ENCODE results near the gene PAQR9. TPM values are rescaled to one million over a fixed set of nuclear protein-coding genes. Genes with fewer than 3 reads are reported as not detected.

The PAQR9 gene
- total and polyA plus RNA-seq, 9 of the 15 experiments (the other 6 are each of a cell fraction or from before 2014, with no cell fraction given) = 0.04 to 0.58 (median 0.22) TPM

DNA sequence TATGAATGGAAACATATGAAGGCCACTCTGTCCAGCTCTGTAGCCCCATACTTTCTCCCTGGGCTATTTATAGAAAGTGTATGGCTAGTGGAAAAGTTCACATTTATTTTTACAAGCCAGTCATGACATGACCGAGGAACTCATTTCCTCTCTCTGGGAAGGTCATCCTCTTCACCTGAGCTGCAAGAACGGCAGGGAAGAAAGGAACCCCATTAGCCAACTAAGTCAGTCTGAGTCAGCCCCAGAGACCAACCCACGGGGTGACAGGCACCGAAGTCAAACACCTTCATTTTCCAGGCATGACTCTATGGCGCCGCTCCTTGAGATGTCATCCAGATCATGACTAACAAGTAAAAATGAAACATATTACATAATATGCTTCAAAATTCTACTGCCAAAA, 4.8 kb downstream of the PAQR9 start (continued):
- TF ChIP-seq, protein P1, sequence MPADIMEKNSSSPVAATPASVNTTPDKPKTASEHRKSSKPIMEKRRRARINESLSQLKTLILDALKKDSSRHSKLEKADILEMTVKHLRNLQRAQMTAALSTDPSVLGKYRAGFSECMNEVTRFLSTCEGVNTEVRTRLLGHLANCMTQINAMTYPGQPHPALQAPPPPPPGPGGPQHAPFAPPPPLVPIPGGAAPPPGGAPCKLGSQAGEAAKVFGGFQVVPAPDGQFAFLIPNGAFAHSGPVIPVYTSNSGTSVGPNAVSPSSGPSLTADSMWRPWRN (IDR thresholded peaks at IDR 0.05; ENCODE audit: low read depth) = no peak
- TF ChIP-seq ZNF274 (IDR thresholded peaks at IDR 0.05; ENCODE audit: borderline replicate concordance, low read depth, low read length) = no peak
- no peak for TF ChIP-seq BHLHE40 (IDR thresholded peaks at IDR 0.05; ENCODE audit: low read length)
- no peak for TF ChIP-seq ETV1 (tag; conservative IDR thresholded peaks at IDR 0.05; ENCODE audit: low read depth)
- no peak for TF ChIP-seq LEF1 (IDR thresholded peaks at IDR 0.05)
- TF ChIP-seq MEF2D (tag; conservative IDR thresholded peaks at IDR 0.05; ENCODE audit: low read depth) = peak; percentile 74
- TF ChIP-seq ZNF551 (CRISPR knock-in tag; IDR thresholded peaks at IDR 0.05) = no peak
- TF ChIP-seq, protein P2, sequence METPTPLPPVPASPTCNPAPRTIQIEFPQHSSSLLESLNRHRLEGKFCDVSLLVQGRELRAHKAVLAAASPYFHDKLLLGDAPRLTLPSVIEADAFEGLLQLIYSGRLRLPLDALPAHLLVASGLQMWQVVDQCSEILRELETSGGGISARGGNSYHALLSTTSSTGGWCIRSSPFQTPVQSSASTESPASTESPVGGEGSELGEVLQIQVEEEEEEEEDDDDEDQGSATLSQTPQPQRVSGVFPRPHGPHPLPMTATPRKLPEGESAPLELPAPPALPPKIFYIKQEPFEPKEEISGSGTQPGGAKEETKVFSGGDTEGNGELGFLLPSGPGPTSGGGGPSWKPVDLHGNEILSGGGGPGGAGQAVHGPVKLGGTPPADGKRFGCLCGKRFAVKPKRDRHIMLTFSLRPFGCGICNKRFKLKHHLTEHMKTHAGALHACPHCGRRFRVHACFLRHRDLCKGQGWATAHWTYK (CRISPR knock-in tag; IDR thresholded peaks at IDR 0.05) = no peak

DNA sequence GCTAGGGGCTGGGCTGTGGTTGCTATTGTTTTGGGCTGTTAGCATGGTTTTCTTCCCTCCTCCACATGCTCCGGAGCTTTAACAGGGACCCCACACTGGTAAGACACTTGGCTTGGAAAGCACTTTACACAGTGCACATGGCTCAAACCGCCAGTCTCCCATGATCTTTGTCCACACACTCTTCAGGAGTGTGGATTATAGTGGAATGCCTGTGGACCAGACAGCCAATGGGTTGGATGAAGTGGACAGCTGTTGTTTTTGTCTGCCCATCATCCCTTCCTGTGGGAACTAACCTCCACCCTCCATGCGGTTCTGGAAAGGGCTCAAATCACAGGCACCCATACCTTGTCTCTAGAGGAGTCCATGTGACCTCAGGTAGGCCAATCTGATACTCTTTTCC, 10.0 kb downstream of the PAQR9 start:
- no peak overlapping the region for H3K4me3 ChIP-seq
- no peak overlapping the region for H3K4me2 ChIP-seq (ENCODE audit: insufficient read depth, low read length)
- H3K9ac ChIP-seq (ENCODE audit: insufficient read depth in 1 of 2, low read depth in 2 of 2, low read length in 2 of 2) = no peak overlapping the region
- ChIA-PET POLR2A (interaction anchor here (1.3 to 2.1 kb wide), 4 partner anchors 8 to 110 kb away, joined by 3 to 6 read pairs (median 4); no protein-coding TSS in a partner anchor), CTCF (ENCODE audit: low intra/inter-chr PET ratio) (no interaction called here)
- H2AFZ ChIP-seq (ENCODE audit: low read depth, low read length) = peak overlapping the region; percentile 75
- no peaks in the 10 kb centered on the region for H3K9me1 ChIP-seq (ENCODE audit: control insufficient read depth, insufficient read depth, low read length)
- H3K36me3 ChIP-seq (ENCODE audit: control insufficient read depth, insufficient read depth, low read length) = no peaks in the 10 kb centered on the region
- H3K27ac ChIP-seq (ENCODE audit: extremely low read depth, low read depth, low read length) = no peak overlapping the region
- no TSS peak for BruUV-seq (replicated peaks)
- H3K27me3 ChIP-seq (ENCODE audit: control insufficient read depth in 2 of 2, insufficient read depth in 2 of 2, low read length in 2 of 2) = no peaks in the 10 kb centered on the region
- H3K79me2 ChIP-seq (ENCODE audit: control insufficient read depth, insufficient read depth, low read length) = no peaks in the 10 kb centered on the region
- WGBS (ENCODE audit: insufficient coverage, low coverage, missing lambda C conversion rate) = 45% methylated on average over 3 of the region's 3 CpGs
- no peaks in the 10 kb centered on the region for H3K9me3 ChIP-seq (replicated peaks; ENCODE audit: control insufficient read depth, insufficient read depth, low read depth, low read length)
- FAIRE-seq (no peak), ATAC-seq (peak; percentile 12; the same call in 2 of the 3 replicates), DNase-seq (ENCODE audit: extremely low read depth in 1 of 4, low spot score in 3 of 4) (no peak)
- intact Hi-C loops (cut with micrococcal nuclease) (no loop called here), in situ Hi-C loops (cut with MboI) (no loop called here)
- peaks cover 3 to 16% of the 10 kb centered on the region in 2 experiments; a peak in 3 of 5 replicates for H3K4me1 ChIP-seq (replicated peaks in 1 of 2; ENCODE audit: control insufficient read depth in 2 of 2, insufficient read depth in 2 of 2, low read length in 2 of 2)
- no peaks in the 10 kb centered on the region for H4K20me1 ChIP-seq (replicated peaks; ENCODE audit: control insufficient read depth, insufficient read depth, low read length)
- TF ChIP-seq ZNF24 (IDR thresholded peaks at IDR 0.05) (no peak), STAT5A (IDR thresholded peaks at IDR 0.05; ENCODE audit: borderline replicate concordance, low read length) (no peak), FOXJ3 (CRISPR knock-in tag; IDR thresholded peaks at IDR 0.05) (no peak), CHD4 (IDR thresholded peaks at IDR 0.05; ENCODE audit: insufficient read depth, insufficient replicate concordance, low read depth, low read length, poor library complexity, severe bottlenecking) (no peak), HSF4 (CRISPR knock-in tag; IDR thresholded peaks at IDR 0.05; ENCODE audit: borderline replicate concordance) (no peak)
- TF ChIP-seq, protein P3, sequence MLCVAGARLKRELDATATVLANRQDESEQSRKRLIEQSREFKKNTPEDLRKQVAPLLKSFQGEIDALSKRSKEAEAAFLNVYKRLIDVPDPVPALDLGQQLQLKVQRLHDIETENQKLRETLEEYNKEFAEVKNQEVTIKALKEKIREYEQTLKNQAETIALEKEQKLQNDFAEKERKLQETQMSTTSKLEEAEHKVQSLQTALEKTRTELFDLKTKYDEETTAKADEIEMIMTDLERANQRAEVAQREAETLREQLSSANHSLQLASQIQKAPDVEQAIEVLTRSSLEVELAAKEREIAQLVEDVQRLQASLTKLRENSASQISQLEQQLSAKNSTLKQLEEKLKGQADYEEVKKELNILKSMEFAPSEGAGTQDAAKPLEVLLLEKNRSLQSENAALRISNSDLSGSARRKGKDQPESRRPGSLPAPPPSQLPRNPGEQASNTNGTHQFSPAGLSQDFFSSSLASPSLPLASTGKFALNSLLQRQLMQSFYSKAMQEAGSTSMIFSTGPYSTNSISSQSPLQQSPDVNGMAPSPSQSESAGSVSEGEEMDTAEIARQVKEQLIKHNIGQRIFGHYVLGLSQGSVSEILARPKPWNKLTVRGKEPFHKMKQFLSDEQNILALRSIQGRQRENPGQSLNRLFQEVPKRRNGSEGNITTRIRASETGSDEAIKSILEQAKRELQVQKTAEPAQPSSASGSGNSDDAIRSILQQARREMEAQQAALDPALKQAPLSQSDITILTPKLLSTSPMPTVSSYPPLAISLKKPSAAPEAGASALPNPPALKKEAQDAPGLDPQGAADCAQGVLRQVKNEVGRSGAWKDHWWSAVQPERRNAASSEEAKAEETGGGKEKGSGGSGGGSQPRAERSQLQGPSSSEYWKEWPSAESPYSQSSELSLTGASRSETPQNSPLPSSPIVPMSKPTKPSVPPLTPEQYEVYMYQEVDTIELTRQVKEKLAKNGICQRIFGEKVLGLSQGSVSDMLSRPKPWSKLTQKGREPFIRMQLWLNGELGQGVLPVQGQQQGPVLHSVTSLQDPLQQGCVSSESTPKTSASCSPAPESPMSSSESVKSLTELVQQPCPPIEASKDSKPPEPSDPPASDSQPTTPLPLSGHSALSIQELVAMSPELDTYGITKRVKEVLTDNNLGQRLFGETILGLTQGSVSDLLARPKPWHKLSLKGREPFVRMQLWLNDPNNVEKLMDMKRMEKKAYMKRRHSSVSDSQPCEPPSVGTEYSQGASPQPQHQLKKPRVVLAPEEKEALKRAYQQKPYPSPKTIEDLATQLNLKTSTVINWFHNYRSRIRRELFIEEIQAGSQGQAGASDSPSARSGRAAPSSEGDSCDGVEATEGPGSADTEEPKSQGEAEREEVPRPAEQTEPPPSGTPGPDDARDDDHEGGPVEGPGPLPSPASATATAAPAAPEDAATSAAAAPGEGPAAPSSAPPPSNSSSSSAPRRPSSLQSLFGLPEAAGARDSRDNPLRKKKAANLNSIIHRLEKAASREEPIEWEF (CRISPR knock-in tag; IDR thresholded peaks at IDR 0.05) = no peak

Data from K562 (cell line).